NCI-H345 treated with DMSO at 0.1 percent for 48 hours (cell line): ENCODE measurements around the gene ANKRD12.
"Not testable (repeated sequence)": the region's sequence is repeated elsewhere in the genome, so short reads cannot be mapped to it uniquely, and the experiment has no call there.

Source experiments
- DNase-seq: peaks from one replicate; lab custom pipeline; 2025; ENCODE audit not compliant: unreplicated experiment; lab: John Stamatoyannopoulos, UW

The ANKRD12 gene

DNA sequence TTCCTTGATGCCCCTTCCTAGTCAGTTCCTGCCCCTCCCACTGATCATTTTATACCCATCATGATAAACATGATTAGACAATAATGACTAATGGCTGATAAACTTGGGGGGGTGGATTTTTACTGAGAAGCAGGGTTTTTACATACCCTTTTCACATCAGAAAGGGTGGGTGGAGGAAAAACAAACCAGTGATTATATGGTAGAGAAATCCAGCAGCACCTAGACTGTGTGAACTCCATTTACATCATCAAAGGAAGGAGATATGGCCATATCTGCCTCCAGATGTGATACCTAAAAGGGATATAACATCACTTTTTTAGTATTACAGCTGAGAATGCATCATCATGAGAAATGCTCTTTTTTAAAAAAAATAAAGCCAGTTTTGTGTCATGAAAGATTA, 89.9 kb downstream of the ANKRD12 start:
- no peak for DNase-seq

GRCh38 chr18:9231852-9232486, 95.4 kb downstream of the ANKRD12 start:
- DNase-seq = no peak

GRCh38 chr18:9232977-9233376, 96.4 kb downstream of the ANKRD12 start:
- no peak for DNase-seq

DNA sequence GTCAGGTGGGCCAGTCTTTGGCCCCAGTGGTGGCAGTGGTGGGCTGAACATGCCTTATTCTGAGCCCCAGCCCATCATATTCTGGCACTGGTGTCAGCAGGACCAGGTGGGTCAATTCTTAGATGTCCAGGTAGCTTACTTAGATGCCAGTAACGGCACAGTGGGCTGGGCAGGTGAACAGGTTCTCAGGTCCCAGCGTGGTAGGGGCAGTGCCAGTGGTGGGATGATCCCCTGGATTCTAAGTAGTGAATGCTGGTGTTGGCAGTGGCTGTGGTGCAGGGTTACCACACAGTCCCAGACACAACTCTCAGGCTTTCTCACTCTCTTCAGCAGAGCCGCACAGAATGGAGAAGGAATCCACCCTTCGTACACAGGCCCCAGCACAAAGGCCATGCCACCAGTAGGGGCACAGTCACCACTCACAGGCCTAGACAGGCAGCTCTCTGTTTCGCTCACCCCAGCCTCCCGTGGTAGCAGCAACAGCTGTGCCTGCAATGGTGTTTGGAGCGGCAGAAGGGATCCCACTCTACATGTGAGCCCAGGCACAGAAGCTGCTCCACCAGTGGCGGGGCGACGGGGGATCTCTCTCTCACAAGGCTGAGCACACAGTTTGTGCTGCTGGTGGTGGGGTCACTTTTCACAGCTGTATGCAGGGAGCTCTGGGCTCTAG, 97.3 kb downstream of the ANKRD12 start:
- DNase-seq = no peak

- no peak for DNase-seq
Measured at GRCh38 chr18:9234528-9234927, 97.9 kb downstream of the ANKRD12 start.

DNA sequence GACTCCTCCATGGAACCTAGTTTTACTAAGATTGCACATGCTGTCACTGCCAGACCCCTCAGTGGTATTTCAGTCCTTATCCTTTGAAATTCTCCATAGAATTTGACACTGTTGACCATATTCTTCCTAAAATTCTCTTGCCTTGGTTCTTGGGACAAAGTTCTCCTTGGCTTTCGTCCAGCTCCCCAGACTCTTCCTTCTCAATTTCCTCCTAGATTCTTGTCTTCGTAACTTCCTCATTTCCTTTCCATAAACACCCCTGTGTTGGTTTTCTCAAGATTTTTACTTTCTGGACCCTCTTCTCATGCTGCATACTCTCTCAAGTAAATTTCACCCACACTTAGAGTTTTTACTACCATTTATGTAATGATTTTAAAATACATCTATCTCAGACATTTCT, 101.4 kb downstream of the ANKRD12 start:
- DNase-seq = no peak

- DNase-seq = no peak
Measured at GRCh38 chr18:9239720-9240119, 103.1 kb downstream of the ANKRD12 start.

DNA sequence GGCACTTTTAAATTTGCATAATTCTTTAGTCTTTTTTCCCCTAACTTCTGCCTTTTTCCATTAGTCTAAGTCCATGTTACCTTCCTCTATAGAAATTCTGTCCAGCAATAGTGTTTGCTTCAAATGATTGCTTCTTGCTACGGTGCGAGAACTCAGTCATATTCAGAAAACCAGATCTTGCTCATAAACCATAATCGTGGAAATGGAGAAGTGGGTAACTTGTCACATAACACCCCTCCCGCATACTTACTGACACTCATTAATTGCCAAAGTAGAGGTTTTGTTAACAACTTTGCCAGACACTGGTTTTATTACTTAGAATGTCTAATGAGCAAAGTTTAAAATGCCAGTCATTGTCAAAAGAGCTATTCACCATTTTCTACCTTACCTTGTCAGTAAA, 103.7 kb downstream of the ANKRD12 start:
- DNase-seq = no peak

DNA sequence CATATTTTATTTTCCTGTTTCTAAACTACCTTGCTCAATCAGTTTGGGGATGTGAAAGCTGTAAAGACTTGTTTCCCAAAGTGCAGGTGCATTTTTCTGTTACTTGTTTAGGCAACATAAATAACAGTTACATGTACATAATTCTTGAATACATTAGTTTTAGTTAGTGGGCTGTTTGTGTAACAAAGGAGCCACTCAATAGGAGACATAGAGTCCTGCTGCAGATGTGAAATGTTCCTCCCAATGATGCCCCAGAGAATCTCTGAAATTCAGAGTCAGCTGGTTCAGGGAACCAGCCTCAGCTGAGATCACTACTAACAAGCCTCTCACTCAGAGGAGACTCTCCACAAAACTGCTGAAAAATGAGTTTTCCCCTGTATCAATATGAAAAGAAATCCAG, 106.4 kb downstream of the ANKRD12 start:
- DNase-seq = no peak

GRCh38 chr18:9244376-9244775, 107.8 kb downstream of the ANKRD12 start:
- DNase-seq = no peak

GRCh38 chr18:9248661-9249060, 112.1 kb downstream of the ANKRD12 start:
- DNase-seq = no peak

- no peak for DNase-seq
Measured at GRCh38 chr18:9249254-9249653, 112.7 kb downstream of the ANKRD12 start.

GRCh38 chr18:9259173-9259572, 122.6 kb downstream of the ANKRD12 start:
- DNase-seq = no peak

GRCh38 chr18:9260388-9261380, 124.1 kb downstream of the ANKRD12 start:
- DNase-seq = no peak

DNA sequence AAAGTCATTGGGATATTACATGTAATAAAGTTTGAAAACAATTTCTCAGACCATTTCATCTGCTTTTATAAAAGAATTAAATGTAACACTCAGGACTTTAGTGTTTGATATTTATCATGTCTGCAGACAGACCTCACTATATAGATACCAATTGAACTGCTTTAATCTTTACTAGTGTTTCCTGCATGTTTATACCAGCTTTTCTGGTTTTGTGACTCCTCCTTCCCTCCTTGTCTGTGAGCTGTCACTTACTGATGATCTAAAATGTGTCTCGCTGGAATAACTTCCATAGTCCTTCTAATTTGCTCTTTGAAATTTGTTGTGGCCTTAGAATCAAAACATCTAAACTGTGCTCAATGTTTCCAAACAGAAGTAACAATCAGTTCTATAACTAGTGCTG, 126.7 kb downstream of the ANKRD12 start:
- DNase-seq = no peak

- DNase-seq = not testable (repeated sequence)
Measured at GRCh38 chr18:9264797-9265196, 128.2 kb downstream of the ANKRD12 start.

DNA sequence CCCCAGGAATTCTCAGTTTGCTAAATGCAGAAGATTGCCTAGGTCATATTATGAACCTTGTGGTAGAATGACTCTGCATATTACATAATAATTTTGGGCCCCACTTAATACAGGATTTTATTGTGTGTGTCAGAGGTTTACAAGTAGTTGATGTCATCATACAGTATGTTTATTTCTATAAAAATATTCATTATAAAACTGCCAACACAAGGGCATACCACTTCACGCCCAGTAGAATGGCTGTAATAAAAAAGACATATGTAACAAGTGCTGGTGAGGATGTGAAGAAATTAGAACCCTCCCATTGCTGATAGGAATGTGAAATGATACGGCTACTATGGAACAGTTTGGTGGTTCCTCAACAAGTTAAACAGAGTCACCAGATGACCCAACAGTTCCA, 136.6 kb downstream of the ANKRD12 start:
- no peak for DNase-seq

DNA sequence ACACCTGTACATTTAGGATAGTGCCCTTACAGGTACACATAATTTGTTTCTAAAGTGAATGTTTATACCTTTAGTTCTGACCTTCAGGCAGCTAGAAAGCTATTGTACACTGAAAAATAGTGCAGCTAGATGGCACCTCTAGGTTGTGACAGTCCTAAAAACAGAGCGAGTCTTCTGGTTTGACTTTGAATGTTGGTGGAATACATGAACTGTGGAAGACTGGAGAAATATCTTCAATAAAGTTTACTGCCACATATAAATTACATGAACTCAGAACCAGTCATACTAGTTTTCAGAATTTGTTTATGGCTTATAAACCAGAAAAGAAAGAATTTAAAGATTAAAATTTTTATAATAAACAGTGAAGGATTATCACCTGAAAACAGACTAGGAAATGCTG, 139.3 kb downstream of the ANKRD12 start:
- no peak for DNase-seq

GRCh38 chr18:9278028-9278427, 141.4 kb downstream of the ANKRD12 start:
- DNase-seq = no peak

- DNase-seq = no peak
Measured at GRCh38 chr18:9280849-9281248, 144.3 kb downstream of the ANKRD12 start.

GRCh38 chr18:9281780-9282179, 145.2 kb downstream of the ANKRD12 start:
- no peak for DNase-seq

DNA sequence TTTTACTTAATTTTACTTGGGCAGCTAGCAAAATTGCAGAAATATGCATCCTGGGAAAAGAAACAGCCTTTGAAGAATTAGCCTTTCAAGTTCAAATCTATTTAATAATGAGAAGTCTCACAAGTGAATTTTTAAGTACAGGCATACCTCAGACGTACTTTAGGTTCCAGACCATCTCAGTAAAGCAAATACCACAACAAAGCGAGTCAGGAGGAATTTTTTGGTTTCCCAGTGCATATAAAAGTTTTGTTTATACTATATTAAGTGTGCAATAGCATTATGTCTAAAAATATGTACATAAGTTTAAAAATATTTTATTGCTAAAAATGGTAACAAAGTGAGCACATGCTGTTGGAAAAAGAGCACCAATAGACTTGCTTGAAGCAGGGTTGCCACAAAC, 147.2 kb downstream of the ANKRD12 start:
- DNase-seq = no peak
